IMR-90 (cell line): ENCODE data around the gene FOXB2. TPM values are rescaled to one million over a fixed set of nuclear protein-coding genes. Genes with fewer than 3 reads are reported as not detected.

Experiments
- ATAC-seq: fragments of 200-7000 bp; cut with Tn5 transposase; 2 replicates; pipeline ENCODE4 v1.9.1; 2020; ENCODE audit warnings: low read depth, mild to moderate bottlenecking, moderate library complexity
- BruUV-seq: library from RNA; stranded (reverse); fragments of 400-500 nt; replicated peaks from 2 replicates; lab custom pipeline; 2021; lab: Mats Ljungman, UMichigan
- CTCF ChIA-PET: fragments of 300-600 bp; formaldehyde crosslinking; extraction: SDS; loops from one replicate; lab custom pipeline; 2021; ENCODE audit warnings: antibody characterized with exemption; lab: Yijun Ruan, JAX
- POLR2A ChIA-PET: fragments of 300-600 bp; sonication (Branson Sonifier 250); formaldehyde crosslinking; loops from one replicate; lab custom pipeline; 2022; ENCODE audit warnings: antibody characterized with exemption; ENCODE audit not compliant: unreplicated experiment; lab: Charles Lee
- DNase-seq: peaks from one replicate; pipeline ENCODE4 v3.0.0; 2013
- H2AFZ ChIP-seq: replicated peaks from 2 replicates; pipeline ENCODE3; 2013; ENCODE audit warnings: low read length, mild to moderate bottlenecking; ENCODE audit not compliant: poor library complexity
- H2AK5ac ChIP-seq: 2 replicates; pipeline ENCODE4 v1.6.1; 2013; ENCODE audit warnings: low read depth, low read length, inconsistent platforms
- H2AK9ac ChIP-seq: replicated peaks from 2 replicates; pipeline ENCODE3; 2013; ENCODE audit warnings: mild to moderate bottlenecking, low read depth, low read length, moderate library complexity; ENCODE audit not compliant: poor library complexity
- H2BK120ac ChIP-seq: 2 replicates; pipeline ENCODE4 v1.6.1; 2013; ENCODE audit warnings: low read depth, low read length, inconsistent platforms
- H2BK15ac ChIP-seq: 3 replicates; pipeline ENCODE4 v1.6.1; 2013; ENCODE audit warnings: low read depth, low read length, inconsistent platforms
- H2BK20ac ChIP-seq: 2 replicates; pipeline ENCODE4 v1.6.1; 2013; ENCODE audit warnings: low read depth, mild to moderate bottlenecking, inconsistent platforms, low read length, moderate library complexity
- H2BK5ac ChIP-seq: 2 replicates; pipeline ENCODE4 v1.6.1; 2013; ENCODE audit warnings: mild to moderate bottlenecking, low read depth, low read length, inconsistent platforms; ENCODE audit not compliant: poor library complexity, severe bottlenecking
- H3K14ac ChIP-seq: replicated peaks from 2 replicates; pipeline ENCODE4 v1.6.1; 2013; ENCODE audit warnings: low read depth, low read length, inconsistent platforms
- H3K18ac ChIP-seq: 2 replicates; pipeline ENCODE4 v1.6.1; 2013; ENCODE audit warnings: low read depth, low read length, control low read depth
- H3K23ac ChIP-seq: 2 replicates; pipeline ENCODE4 v1.6.1; 2013; ENCODE audit warnings: low read depth, low read length, inconsistent platforms
- H3K27ac ChIP-seq: 2 replicates; pipeline ENCODE4 v1.5.1; 2013; ENCODE audit warnings: mild to moderate bottlenecking, control low read depth, low read length; ENCODE audit not compliant: insufficient read depth
- H3K27me3 ChIP-seq: 2 replicates; pipeline ENCODE4 v1.6.1; 2013; ENCODE audit warnings: low read length; ENCODE audit not compliant: control insufficient read depth, insufficient read depth
- H3K36me3 ChIP-seq: 2 replicates; pipeline ENCODE4 v1.6.1; 2013; ENCODE audit warnings: low read length, mixed read lengths; ENCODE audit not compliant: control insufficient read depth, insufficient read depth
- H3K4ac ChIP-seq: 2 replicates; pipeline ENCODE4 v1.6.1; 2013; ENCODE audit warnings: low read depth, low read length, inconsistent platforms
- H3K4me1 ChIP-seq: 2 replicates; pipeline ENCODE4 v1.6.1; 2013; ENCODE audit warnings: low read length, mixed read lengths; ENCODE audit not compliant: control insufficient read depth, insufficient read depth
- H3K4me2 ChIP-seq: 2 replicates; pipeline ENCODE4 v1.6.1; 2013; ENCODE audit warnings: low read depth, mild to moderate bottlenecking, control low read depth, low read length, moderate library complexity
- H3K4me3 ChIP-seq: 2 replicates; pipeline ENCODE4 v1.5.1; 2013; ENCODE audit warnings: low read depth, mild to moderate bottlenecking, control low read depth, low read length, moderate library complexity; ENCODE audit not compliant: insufficient read depth
- H3K56ac ChIP-seq: 2 replicates; pipeline ENCODE4 v1.6.1; 2013; ENCODE audit warnings: low read length, inconsistent platforms; ENCODE audit not compliant: insufficient read depth; ENCODE audit errors: extremely low read depth
- H3K79me1 ChIP-seq, 2 experiments: 2 replicates each; pipeline ENCODE4 v1.6.1; 2013; ENCODE audit warnings: low read length in 2 of 2, inconsistent platforms in 1 of 2, low read depth in 1 of 2
- H3K9ac ChIP-seq: 2 replicates; pipeline ENCODE4 v1.6.1; 2013; ENCODE audit warnings: low read depth, low read length, control low read depth
- H3K9me1 ChIP-seq: 2 replicates; pipeline ENCODE4 v1.6.1; 2013; ENCODE audit warnings: low read length, inconsistent platforms; ENCODE audit not compliant: insufficient read depth
- H3K9me3 ChIP-seq: 2 replicates; pipeline ENCODE4 v1.6.1; 2013; ENCODE audit warnings: low read length; ENCODE audit not compliant: control insufficient read depth, insufficient read depth
- H4K20me1 ChIP-seq: 2 replicates; pipeline ENCODE4 v1.6.1; 2013; ENCODE audit warnings: low read length, inconsistent platforms; ENCODE audit not compliant: insufficient read depth
- H4K5ac ChIP-seq: 2 replicates; pipeline ENCODE4 v1.6.1; 2013; ENCODE audit warnings: mild to moderate bottlenecking, low read depth, low read length, control low read depth
- H4K8ac ChIP-seq, 2 experiments: 2 replicates each; pipeline ENCODE4 v1.6.1; 2013; ENCODE audit warnings: low read depth in 2 of 2, low read length in 2 of 2, control low read depth in 1 of 2, inconsistent platforms in 1 of 2
- H4K91ac ChIP-seq: 2 replicates; pipeline ENCODE4 v1.6.1; 2013; ENCODE audit warnings: low read depth, low read length, inconsistent platforms; ENCODE audit not compliant: insufficient read depth
- FOS ChIP-seq: fragments of 150-350 bp; IDR thresholded peaks from 2 replicates; pipeline ENCODE4 v1.6.1; 2016; ENCODE audit warnings: low read depth, low read length
- MAFK ChIP-seq: IDR thresholded peaks from 2 replicates; pipeline ENCODE4 v1.6.1; 2012; ENCODE audit warnings: low read depth, low read length, improper control_type of control experiment
- WGBS, 2 experiments: methylation state at CpG; one replicate each; pipeline versions ENCODE4 v1.1.5 to v1.1.7; 2013; ENCODE audit warnings: missing lambda C conversion rate in 2 of 2; ENCODE audit not compliant: insufficient read length in 1 of 2; ENCODE audit errors: extremely low coverage in 2 of 2; 5-methylcytosine and 5-hydroxymethylcytosine counted together
- dilution Hi-C: fragments of 300-500 bp; cut with HindIII; formaldehyde crosslinking; loops from one replicate; pipeline ENCODE4 v1.14.3; 2018; ENCODE audit warnings: low sequenced_read_pairs; ENCODE audit not compliant: unreplicated experiment
- in situ Hi-C: fragments of 300-500 bp; cut with MboI; formaldehyde crosslinking; loops from 3 replicates; pipeline ENCODE4 v1.14.3; 2019; ENCODE audit warnings: low sequenced_read_pairs, inconsistent platforms, mixed read lengths
- intact Hi-C: fragments of 100-400 bp; cut with micrococcal nuclease; formaldehyde crosslinking; loops from 2 replicates; pipeline ENCODE4 v1.10.0; 2022
- microRNA-seq, 2 experiments: library from miRNA; stranded (forward) in 1 of 2; unstranded in 1 of 2; fragments of 10-50 nt in 1 of 2; fragments of <30 nt in 1 of 2; gene quantifications in 1 of 2; microRNA quantifications in 1 of 2; one replicate each; pipeline versions ENCODE3 to v1.1.0; 2013 to 2020; ENCODE audit not compliant: insufficient read depth in 1 of 2, insufficient read length in 1 of 2, unreplicated experiment in 1 of 2
- polyA plus RNA-seq, 3 experiments: library from polyadenylated mRNA; depleted of rRNA; stranded (reverse); fragments of >200 nt; gene quantifications; 2 replicates each; pipeline ENCODE4 v1.2.3, GENCODE V29; 2012; ENCODE audit warnings: low replicate concordance in 1 of 3
- small RNA-seq, 5 experiments: library from RNA; depleted of rRNA; stranded (forward); fragments of <200 nt; gene quantifications; one replicate each; pipeline ENCODE3, GENCODE V24; 2012
- total RNA-seq: library from RNA; depleted of rRNA; stranded (reverse); fragments of >200 nt; gene quantifications from 2 replicates; pipeline ENCODE4 v1.2.3, GENCODE V29; 2012; rRNA removed

FOXB2 gene
- total and polyA plus RNA-seq, 2 of the 4 experiments (the other 2 are of a cell fraction), result not detected

DNA sequence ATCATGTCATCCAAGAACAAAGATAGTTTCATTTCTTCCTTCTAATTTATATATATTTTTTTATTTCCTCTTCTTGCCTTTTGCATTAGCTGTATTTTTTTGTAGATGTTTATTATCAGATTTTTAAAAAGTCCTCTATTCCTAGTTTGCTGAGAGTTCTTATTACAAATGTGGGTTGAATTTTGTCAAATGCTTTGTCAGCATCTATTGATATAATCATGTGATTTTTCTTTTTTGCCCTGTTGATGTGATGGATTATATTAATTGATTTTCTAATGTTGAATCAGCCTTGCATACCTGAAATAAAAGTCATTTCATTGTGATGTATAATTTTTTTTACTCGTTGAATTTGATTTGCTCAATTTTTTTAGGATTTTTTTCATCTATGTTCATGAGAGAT lies 46.9 kb downstream of the FOXB2 start:
- Histone ChIP-seq H3K4me3 (no peak overlapping the region), H3K4ac (no peak overlapping the region), H3K4me2 (no peak overlapping the region), H2AK5ac (no peak overlapping the region), H3K27me3 (no peaks in the 10 kb centered on the region), H3K79me1 (no peaks in the 10 kb centered on the region), H4K8ac (no peak overlapping the region), H3K9me3 (no peaks in the 10 kb centered on the region), H2BK120ac (no peak overlapping the region), H3K14ac (no peak overlapping the region), H3K9ac (no peak overlapping the region), H4K20me1 (no peaks in the 10 kb centered on the region), H3K4me1 (no peaks in the 10 kb centered on the region), H2BK15ac (no peak overlapping the region), H3K27ac (no peak overlapping the region), H3K36me3 (no peaks in the 10 kb centered on the region), H2BK5ac (no peak overlapping the region), H2AFZ (no peak overlapping the region), H2AK9ac (no peak overlapping the region), H3K9me1 (no peaks in the 10 kb centered on the region), H3K56ac (no peak overlapping the region), H2BK20ac (no peak overlapping the region), H3K23ac (no peak overlapping the region), H4K5ac (no peak overlapping the region), H4K91ac (no peak overlapping the region), H3K18ac (no peak overlapping the region)
- no CpG with 5 or more reads among the region's 1 CpG for whole genome bisulfite sequencing, 2 experiments
- TF ChIP-seq MAFK (peak; percentile 41; the same call in 1 of the 2 replicates), FOS (no peak)
- intact Hi-C loops, result no loop called here
- dilution Hi-C loops, result no loop called here
- in situ Hi-C loops, result no loop called here
- POLR2A ChIA-PET, result no interaction called here
- CTCF ChIA-PET, result no interaction called here
- no TSS peak for BruUV-seq
- DNase-seq, result no peak
- ATAC-seq, result no peak

Small RNA genes lying within 50 kb of the gene (microRNA-seq; reads per million reads assigned to microRNA genes)
- gene ATP5MFP3 (ENCODE audit: insufficient read depth, insufficient read length), result not detected

Small RNA genes lying within 50 kb of the gene (small RNA-seq; reads per million reads assigned to genes)
- 0 reads per million in 5 experiments for gene ATP5MFP3

Other genes starting within 250 kb of the FOXB2 start
- gene PRUNE2, start 113.5 kb upstream of the FOXB2 start, total RNA-seq, result 1.4 and 1.6 TPM in 2 replicates
- 0.40 and 0.70 TPM in 2 replicates for gene PRUNE2, start 113.5 kb upstream of the FOXB2 start, polyA plus RNA-seq (2012; rRNA removed)
- 26.5 and 46.9 TPM in 2 replicates for gene VPS13A, start 157.9 kb downstream of the FOXB2 start, total RNA-seq
- gene VPS13A, start 157.9 kb downstream of the FOXB2 start, polyA plus RNA-seq (2012; rRNA removed), result 8.0 and 10.4 TPM in 2 replicates